OCI-LY3 (cell line): ENCODE measurements around the gene ADAM8.

Experiments used
- H2AFZ ChIP-seq: fragments of 200-600, 300-600 bp; shearing (Covaris generic); 2 replicates; pipeline ENCODE4 v1.6.0; 2014; ENCODE audit warnings: antibody characterized with exemption, low read depth, low read length
- H3K27ac ChIP-seq: fragments of 200-600, 300-600 bp; sonication (generic); 2 replicates; pipeline ENCODE4 v1.5.1; 2014; ENCODE audit warnings: mild to moderate bottlenecking, low read length, moderate library complexity, mixed read lengths
- H3K27me3 ChIP-seq: fragments of 200-600, 300-600 bp; sonication (generic); 2 replicates; pipeline ENCODE4 v1.6.1; 2014; ENCODE audit warnings: low read depth, low read length, mixed read lengths
- H3K36me3 ChIP-seq: fragments of 200-600, 300-600 bp; sonication (generic); replicated peaks from 2 replicates; pipeline ENCODE3; 2014; ENCODE audit warnings: low read depth, low read length, mixed read lengths
- H3K4me1 ChIP-seq: fragments of 300-600, 200-600 bp; sonication (generic); 2 replicates; pipeline ENCODE4 v1.6.1; 2014; ENCODE audit warnings: low read length, mixed read lengths
- H3K4me2 ChIP-seq: fragments of 200-600, 300-600 bp; sonication (generic); 2 replicates; pipeline ENCODE4 v1.6.1; 2014; ENCODE audit warnings: low read length, mixed read lengths
- H3K4me3 ChIP-seq: fragments of 300-600, 200-600 bp; sonication (generic); 2 replicates; pipeline ENCODE4 v1.5.1; 2014; ENCODE audit warnings: antibody characterized with exemption, mild to moderate bottlenecking, low read length, moderate library complexity
- H3K79me2 ChIP-seq: fragments of 300-600, 200-600 bp; shearing (Covaris generic); 2 replicates; pipeline ENCODE4 v1.6.1; 2014; ENCODE audit warnings: mild to moderate bottlenecking, low read length, mixed read lengths
- H3K9ac ChIP-seq: fragments of 300-600, 200-600 bp; shearing (Covaris generic); 2 replicates; pipeline ENCODE4 v1.6.0; 2014; ENCODE audit warnings: mild to moderate bottlenecking, low read length, moderate library complexity
- H3K9me3 ChIP-seq: fragments of 200-600, 300-600 bp; shearing (Covaris generic); 2 replicates; pipeline ENCODE4 v1.6.1; 2014; ENCODE audit warnings: low read length, mixed read lengths; ENCODE audit not compliant: insufficient read depth
- H4K20me1 ChIP-seq: fragments of 200-600, 300-600 bp; sonication (generic); 2 replicates; pipeline ENCODE4 v1.6.1; 2016; ENCODE audit warnings: low read length, mixed read lengths; ENCODE audit not compliant: insufficient read depth
- CTCF ChIP-seq: fragments of 200-600, 300-600 bp; sonication (generic); IDR thresholded peaks from 2 replicates; pipeline ENCODE4 v1.5.1; 2014; ENCODE audit warnings: antibody characterized with exemption, low read length, low read depth
- EZH2phosphoT487 ChIP-seq: fragments of 200-600 bp; shearing (Covaris generic); IDR thresholded peaks from 2 replicates; pipeline ENCODE4 v1.6.1; 2018; ENCODE audit warnings: antibody characterized with exemption, mixed run types, low read depth

The ADAM8 gene

GRCh38 chr10:133214468-133215410, 61.9 kb downstream of the ADAM8 start:
- no peak overlapping the region for H3K9ac ChIP-seq
- H3K4me2 ChIP-seq = no peak overlapping the region
- no peaks in the 10 kb centered on the region for H3K4me1 ChIP-seq
- H3K4me3 ChIP-seq = no peak overlapping the region
- H2AFZ ChIP-seq = no peak overlapping the region
- no peaks in the 10 kb centered on the region for H3K36me3 ChIP-seq
- no peak overlapping the region for H3K27ac ChIP-seq
- no peaks in the 10 kb centered on the region for H3K9me3 ChIP-seq
- no peaks in the 10 kb centered on the region for H3K79me2 ChIP-seq
- no peaks in the 10 kb centered on the region for H4K20me1 ChIP-seq
- TF ChIP-seq CTCF (no peak), EZH2phosphoT487 (no peak)
- H3K27me3 ChIP-seq = no peaks in the 10 kb centered on the region

GRCh38 chr10:133213641-133214467, 62.8 kb downstream of the ADAM8 start:
- H3K4me1 ChIP-seq = no peaks in the 10 kb centered on the region
- no peaks in the 10 kb centered on the region for H4K20me1 ChIP-seq
- no peak overlapping the region for H3K27ac ChIP-seq
- no peak overlapping the region for H2AFZ ChIP-seq
- H3K9me3 ChIP-seq = no peaks in the 10 kb centered on the region
- H3K4me2 ChIP-seq = no peak overlapping the region
- no peak overlapping the region for H3K9ac ChIP-seq
- no peak overlapping the region for H3K4me3 ChIP-seq
- no peak for TF ChIP-seq EZH2phosphoT487
- no peak for TF ChIP-seq CTCF
- H3K36me3 ChIP-seq = no peaks in the 10 kb centered on the region
- no peaks in the 10 kb centered on the region for H3K79me2 ChIP-seq
- H3K27me3 ChIP-seq = no peaks in the 10 kb centered on the region

- Histone ChIP-seq H3K79me2 (no peaks in the 10 kb centered on the region), H2AFZ (no peak overlapping the region), H3K9me3 (no peaks in the 10 kb centered on the region), H3K4me2 (no peak overlapping the region), H3K27me3 (no peaks in the 10 kb centered on the region), H3K9ac (no peak overlapping the region), H3K27ac (no peak overlapping the region), H4K20me1 (no peaks in the 10 kb centered on the region), H3K4me3 (no peak overlapping the region), H3K4me1 (no peaks in the 10 kb centered on the region), H3K36me3 (no peaks in the 10 kb centered on the region)
- TF ChIP-seq CTCF (no peak), EZH2phosphoT487 (no peak)
Measured at GRCh38 chr10:133212853-133213494, 63.7 kb downstream of the ADAM8 start.
